HT-29 (cell line): Measurements from ENCODE around the gene TSR3. TPM values are rescaled to one million over a fixed set of nuclear protein-coding genes. Genes with fewer than 3 reads are reported as not detected.
"Not testable (repeated sequence)": the region's sequence is repeated elsewhere in the genome, so short reads cannot be mapped to it uniquely, and the experiment has no call there.

Experiments
- DNase-seq: peaks from one replicate; pipeline ENCODE4 v3.0.0-alpha.2; 2015; ENCODE audit warnings: low spot score
- total RNA-seq: library from RNA; depleted of rRNA; stranded (reverse); fragments of >200 nt; shearing (Covaris generic); gene quantifications from 2 replicates; pipeline ENCODE4 v1.2.3, GENCODE V29; 2014

Gene TSR3
- total RNA-seq, 1 experiment from 2014 or later, result 155 TPM

DNA sequence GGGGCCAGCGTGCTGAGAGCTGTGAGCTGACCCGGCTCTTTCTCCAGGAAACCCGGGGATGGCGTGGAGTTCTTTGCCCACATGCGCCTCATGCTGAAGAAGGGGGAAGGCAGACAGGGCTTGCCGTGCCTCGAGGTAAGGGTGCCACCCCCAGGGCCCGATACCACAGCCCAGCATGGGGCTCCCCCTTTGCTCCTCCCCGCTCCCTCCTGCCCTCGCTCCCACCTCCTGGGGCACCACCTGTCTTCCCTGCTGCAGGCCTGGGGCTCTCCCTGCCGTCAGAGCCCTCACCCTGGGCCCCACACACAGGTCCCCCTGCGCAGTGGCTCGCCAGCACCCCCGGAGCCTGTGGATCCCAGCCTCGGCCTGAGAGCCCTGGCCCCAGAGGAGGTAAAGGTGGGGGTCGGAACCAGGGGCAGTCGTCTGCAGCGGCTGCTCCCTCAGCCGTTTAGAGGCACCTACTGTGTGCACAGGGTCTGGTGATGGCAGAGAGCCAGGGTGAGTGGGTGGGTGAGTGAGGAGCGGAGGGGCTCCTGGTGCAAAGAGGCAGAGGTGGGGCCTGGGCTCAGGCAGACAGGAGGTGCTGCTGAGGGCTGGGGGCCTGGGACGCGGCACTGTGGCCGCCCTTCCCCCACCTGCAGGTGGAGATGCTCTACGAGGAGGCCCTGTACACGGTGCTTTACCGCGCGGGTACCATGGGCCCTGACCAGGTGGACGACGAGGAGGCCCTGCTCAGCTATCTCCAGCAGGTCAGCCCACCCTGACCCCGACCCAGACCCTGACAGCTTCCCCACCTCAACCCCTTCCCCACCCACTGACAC lies 12.6 kb downstream of the TSR3 start:
- no peak for DNase-seq

DNA sequence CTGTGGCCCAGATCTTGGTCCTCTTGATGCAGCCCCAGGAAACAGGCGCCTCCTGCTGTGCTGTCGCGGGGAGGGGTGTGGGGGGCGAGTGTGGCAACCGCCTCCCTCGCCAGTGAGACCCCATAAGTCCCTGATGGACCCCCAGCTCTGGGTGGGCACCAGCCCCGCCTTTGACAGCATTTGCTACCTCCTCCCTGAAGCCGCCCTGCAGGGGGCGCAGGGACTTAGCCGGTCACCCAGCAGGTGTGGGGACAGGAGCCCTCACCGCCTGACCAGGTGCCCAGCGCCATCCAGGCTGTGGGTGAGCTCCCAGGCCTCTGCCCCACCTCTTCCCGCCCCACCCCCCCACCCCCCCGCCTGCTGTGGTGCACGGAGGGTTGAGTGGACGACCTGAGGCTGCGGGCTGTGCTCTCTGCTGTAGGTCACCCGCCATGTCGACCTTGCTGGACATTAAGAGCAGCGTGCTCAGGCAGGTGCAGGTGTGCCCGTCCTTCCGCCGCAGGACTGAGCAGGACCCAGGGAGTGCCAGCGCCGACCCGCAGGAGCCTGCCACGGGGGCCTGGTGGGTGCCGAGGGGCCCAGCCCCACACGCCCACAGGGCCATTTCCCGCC lies 13.5 kb downstream of the TSR3 start:
- DNase-seq, result peak; percentile 70

DNA sequence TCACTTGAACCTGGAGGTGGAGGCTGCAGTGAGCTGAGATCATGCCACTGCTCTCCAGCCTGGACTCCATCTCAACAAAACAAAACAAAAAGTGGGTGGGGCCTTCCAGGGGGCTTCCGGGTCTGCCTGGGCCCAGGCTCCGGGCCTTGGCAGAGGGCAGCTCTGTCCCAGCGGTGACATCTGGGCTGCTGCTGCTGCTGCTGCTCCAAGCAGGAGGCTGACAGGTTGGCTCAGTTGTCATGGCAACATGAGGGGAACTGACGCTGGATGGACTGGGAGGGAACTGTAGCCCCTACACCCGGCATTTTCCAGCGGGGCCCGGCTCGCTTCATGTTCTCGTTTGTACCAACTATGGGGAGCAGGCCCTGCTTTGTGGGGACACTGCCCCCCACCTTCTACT lies 14.2 kb downstream of the TSR3 start:
- DNase-seq, result no peak

DNA sequence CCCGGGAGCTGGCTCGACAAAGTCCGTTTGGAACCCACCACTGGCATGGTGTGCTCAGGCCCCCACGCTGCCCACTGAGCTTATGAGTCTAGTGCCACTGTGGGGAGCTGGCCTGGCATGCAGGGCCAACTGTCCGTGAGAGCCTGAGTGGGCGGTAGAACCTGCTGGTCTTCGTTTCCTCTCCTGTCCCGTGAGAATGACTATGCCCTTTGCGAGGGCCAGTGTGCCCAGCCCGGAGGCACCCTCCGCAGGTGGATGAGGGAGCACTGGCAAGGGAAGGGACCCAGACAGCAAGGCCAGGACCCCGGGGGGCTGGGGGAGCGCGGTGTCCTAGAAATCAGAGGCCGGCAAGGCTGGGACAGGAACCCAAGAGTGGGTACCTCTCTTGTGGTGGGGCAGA lies 15.1 kb downstream of the TSR3 start:
- DNase-seq, result no peak

- DNase-seq, result no peak
Measured at GRCh38 chr16:1335996-1336395, 15.7 kb downstream of the TSR3 start.

DNA sequence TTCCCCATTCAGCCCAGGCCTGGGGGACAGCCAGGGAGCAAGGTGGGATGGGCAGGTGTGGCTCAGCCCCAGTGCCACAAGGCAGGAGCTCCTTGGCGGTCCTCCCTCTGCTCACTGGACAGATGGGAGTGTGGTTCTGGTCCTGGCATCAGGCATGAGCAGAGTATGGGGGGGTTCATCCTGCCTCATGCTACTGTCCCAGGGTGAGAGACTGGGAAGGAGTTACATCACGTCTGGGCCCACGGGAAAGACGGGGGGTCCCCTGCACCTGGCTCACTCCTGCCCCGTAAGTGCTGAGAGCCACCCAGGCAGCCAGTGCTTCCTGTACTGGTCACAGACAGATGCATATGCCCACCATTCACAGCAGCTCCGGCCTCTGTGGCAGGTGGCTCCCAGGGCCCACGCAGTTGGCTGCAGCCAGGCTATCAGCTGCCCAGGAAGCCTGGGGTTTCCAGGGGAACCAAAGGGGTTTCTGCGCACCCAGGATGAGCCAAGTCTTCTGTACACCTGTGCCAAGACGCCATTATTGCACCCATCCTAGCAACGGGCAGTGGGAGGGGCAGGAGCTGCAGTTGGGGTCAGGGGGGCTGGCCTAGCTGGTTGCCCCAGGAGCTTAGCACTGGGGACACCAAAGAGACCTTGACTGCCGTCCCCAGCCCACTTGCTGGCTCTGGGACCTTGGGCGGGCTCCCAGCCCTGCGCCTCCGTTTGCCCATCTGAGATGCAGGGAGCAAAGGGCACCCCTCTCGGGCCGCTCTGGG lies 16.3 kb downstream of the TSR3 start:
- DNase-seq, result no peak

DNA sequence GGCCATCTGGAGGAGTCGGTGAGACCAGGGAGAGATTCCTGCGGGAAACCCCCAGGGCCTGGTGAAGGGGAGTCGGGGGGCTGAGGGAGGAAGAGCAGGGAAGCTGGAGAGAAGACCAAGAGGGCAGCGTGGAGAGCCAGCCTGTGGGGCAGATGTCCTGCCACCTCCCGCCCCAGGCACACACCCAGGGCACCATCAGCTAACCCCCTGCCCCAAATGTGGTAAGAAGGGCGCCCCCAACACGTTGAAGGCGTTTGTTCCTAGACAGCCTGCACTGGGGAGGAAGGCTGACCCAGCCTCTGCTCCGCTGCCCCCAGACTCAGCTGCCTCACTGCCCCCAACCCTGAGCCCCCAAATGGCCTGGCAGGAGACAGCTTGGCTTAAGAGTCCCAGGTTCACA lies 16.9 kb downstream of the TSR3 start:
- no peak for DNase-seq

GRCh38 chr16:1333854-1334700 lies 17.6 kb downstream of the TSR3 start:
- DNase-seq, result no peak

GRCh38 chr16:1333149-1333812 lies 18.4 kb downstream of the TSR3 start, which contains the start of gene BAIAP3:
BAIAP3 (plus strand) TSS chr16:1333645; CDS start chr16:1338550, 4,905 bp downstream.
- peak; percentile 44 for DNase-seq

GRCh38 chr16:1332618-1333148 lies 19.0 kb downstream of the TSR3 start:
- no peak for DNase-seq

GRCh38 chr16:1331712-1332617 lies 19.7 kb downstream of the TSR3 start:
- peak; percentile 98 for DNase-seq

DNA sequence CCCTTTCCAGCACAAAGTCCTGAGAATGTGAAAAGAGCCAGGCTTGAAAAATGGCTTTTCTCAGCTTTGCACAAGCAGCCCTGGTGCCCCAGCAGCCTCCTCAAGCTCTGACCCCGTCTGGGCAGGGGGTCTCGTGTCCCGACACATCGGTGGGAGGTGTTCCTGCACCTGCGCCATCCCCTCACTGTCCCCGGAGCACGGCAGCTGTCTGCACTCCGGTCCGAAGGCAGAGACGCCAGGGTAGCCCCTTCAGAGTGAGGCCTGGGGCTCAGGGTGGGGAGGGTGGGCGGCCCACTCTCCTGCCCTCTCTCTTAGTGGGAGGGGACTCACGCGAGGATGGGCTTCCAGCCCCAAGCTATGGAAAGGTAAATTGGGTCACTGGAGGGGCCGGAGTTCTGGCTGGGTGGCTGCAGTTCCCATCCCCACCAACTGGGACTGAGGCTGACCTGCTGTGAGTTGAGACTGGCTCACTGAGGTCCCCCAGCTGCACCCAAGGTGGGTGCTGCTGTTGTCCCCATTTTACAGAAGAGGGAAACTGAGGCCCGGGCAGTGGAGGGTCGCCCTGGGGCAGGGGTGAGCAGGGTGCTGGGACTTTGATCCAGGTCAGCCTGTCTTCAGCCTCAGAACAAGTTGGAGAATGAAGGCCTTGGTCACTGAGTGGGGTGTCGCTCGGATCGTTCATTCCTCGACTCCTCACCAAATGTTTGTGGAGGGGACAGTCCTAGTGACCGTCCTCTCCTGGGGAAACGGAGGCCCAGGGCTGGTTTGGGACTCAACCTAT lies 20.6 kb downstream of the TSR3 start:
- DNase-seq, result no peak

DNA sequence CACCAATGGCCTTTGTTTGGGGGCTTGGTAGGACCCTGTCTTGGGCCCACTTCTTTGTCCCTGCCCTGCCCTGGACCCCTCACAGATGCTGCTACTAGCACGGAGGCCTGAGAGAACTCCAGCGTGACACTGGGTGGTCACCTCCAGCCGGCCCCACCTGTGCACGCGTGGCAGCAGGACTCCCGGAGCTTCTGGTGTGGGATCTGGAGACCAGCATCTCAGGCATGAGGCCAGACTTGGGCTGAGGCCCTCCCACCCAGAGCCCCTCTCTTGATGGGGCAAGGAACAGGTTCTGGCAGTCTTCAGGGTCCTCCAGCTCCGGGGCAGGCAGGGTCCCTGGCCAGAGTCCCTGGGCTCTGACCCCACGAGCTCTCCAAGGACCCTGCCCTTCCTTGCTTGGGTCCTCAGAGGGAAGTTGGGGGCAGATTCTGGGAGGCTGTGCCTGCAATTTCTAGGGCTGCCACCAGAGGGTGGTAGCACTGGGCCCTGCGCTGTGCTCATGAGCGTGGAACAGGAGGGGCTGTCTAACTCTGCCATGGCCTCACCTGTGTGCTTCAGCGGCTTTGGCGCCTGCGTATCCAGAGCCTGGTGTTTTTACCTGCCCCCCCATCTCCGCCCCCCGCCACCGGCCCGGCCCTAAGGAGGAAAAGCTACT lies 21.3 kb downstream of the TSR3 start:
- DNase-seq, result peak; percentile 69

- DNase-seq, result not testable (repeated sequence)
Measured at GRCh38 chr16:1328961-1329360, 22.7 kb downstream of the TSR3 start.

GRCh38 chr16:1328136-1328535 lies 23.5 kb downstream of the TSR3 start:
- DNase-seq, result not testable (repeated sequence)

GRCh38 chr16:1327619-1327947 lies 24.1 kb downstream of the TSR3 start:
- no peak for DNase-seq

DNA sequence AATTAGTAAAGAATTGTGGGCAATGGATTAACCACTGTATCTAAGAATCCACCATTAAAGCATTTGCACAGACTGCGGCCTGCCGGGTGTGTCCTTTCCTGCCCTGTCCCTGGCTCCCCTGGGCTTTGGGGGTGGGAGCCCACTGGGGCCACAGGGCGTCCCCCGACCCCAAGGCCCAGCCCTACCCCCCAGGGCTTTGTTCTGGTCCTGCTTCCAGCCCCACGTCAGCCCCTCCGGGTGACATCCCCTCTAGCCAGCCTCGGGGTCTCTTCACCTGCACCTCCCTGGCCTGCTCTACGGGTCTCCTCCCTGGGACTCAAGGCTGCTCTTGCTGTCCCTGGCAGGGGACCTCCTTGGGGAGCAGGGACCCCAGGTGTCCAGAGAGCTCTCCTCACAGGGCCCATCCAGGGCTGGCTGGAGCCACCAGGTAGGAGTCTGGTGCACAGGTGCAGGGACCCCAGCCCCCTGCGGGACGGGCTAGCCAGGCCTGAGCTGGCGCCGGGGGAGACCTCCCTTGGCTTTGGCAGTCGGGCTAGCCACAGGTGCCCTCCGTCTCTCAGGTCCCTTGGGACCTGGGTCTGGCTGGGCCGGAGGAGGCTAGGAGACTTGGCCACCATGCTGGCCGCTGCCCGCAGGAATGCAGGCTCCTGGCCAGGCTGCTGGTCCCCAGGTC lies 24.6 kb downstream of the TSR3 start:
- DNase-seq, result no peak

- DNase-seq, result no peak
Measured at GRCh38 chr16:1326391-1326790, 25.3 kb downstream of the TSR3 start.
